Left ventricle myocardium inferior (tissue), 1 donor: ENCODE results near the gene C15orf40. TPM values are rescaled to one million over a fixed set of nuclear protein-coding genes. Genes with fewer than 3 reads are reported as not detected.

ENCODE experiments used
- DNase-seq: peaks from one replicate; pipeline ENCODE4 v3.0.0-alpha.2; 2020
- H3K27ac ChIP-seq: fragments of 200-600 bp; replicated peaks from 2 replicates; pipeline ENCODE4 v1.8.0; 2021
- H3K27me3 ChIP-seq: fragments of 200-600 bp; 2 replicates; pipeline ENCODE4 v1.8.0; 2021; ENCODE audit warnings: low read depth
- H3K36me3 ChIP-seq: fragments of 200-600 bp; 2 replicates; pipeline ENCODE4 v1.8.0; 2021
- H3K4me1 ChIP-seq: fragments of 200-600 bp; 2 replicates; pipeline ENCODE4 v1.8.0; 2021
- H3K4me3 ChIP-seq: fragments of 200-600 bp; 2 replicates; pipeline ENCODE4 v1.8.0; 2021; ENCODE audit warnings: mild to moderate bottlenecking, moderate library complexity
- H3K9me3 ChIP-seq: fragments of 200-600 bp; replicated peaks from 2 replicates; pipeline ENCODE4 v1.8.0; 2021
- CTCF ChIP-seq: fragments of 200-600 bp; IDR thresholded peaks from 2 replicates; pipeline ENCODE4 v1.8.0; 2021; ENCODE audit warnings: antibody characterized with exemption, mild to moderate bottlenecking, borderline replicate concordance
- intact Hi-C: fragments of 100-400 bp; cut with micrococcal nuclease; formaldehyde crosslinking; loops from one replicate; pipeline ENCODE4 v1.11.0; 2022
- total RNA-seq: library from RNA; stranded (reverse); fragmentation: NEBNext Ultra II Directional; extraction: Animal tissue kit (Norgen Biotek cat#: 25700); gene quantifications from one replicate; pipeline ENCODE4 v1.2.1, GENCODE V29; 2021
- donor health status: DM: no; HTN: yes; CAD: no; lungs with severe emphysema.

C15orf40 gene
- total RNA-seq, 1 donor from 2014 or later, result 10.4 TPM

- TF ChIP-seq CTCF, result no peak
- Histone ChIP-seq H3K27ac (no peak overlapping the region), H3K4me1 (no peaks in the 10 kb centered on the region), H3K9me3 (no peaks in the 10 kb centered on the region), H3K4me3 (no peak overlapping the region), H3K27me3 (no peaks in the 10 kb centered on the region), H3K36me3 (no peaks in the 10 kb centered on the region)
- DNase-seq, result no peak
- intact Hi-C loops, result no loop called here
These were observed 31.7 kb downstream of the C15orf40 start for GRCh38 chr15:82979726-82980125.

- no peak for TF ChIP-seq CTCF
- no peaks in the 10 kb centered on the region for H3K36me3 ChIP-seq
- no peak for DNase-seq
- no peaks in the 10 kb centered on the region for H3K9me3 ChIP-seq
- no peak overlapping the region for H3K27ac ChIP-seq
- intact Hi-C loops, result no loop called here
- H3K4me3 ChIP-seq, result no peak overlapping the region
- H3K27me3 ChIP-seq, result no peaks in the 10 kb centered on the region
- H3K4me1 ChIP-seq, result no peaks in the 10 kb centered on the region
These were observed 33.0 kb downstream of the C15orf40 start for GRCh38 chr15:82978438-82978837.

DNA sequence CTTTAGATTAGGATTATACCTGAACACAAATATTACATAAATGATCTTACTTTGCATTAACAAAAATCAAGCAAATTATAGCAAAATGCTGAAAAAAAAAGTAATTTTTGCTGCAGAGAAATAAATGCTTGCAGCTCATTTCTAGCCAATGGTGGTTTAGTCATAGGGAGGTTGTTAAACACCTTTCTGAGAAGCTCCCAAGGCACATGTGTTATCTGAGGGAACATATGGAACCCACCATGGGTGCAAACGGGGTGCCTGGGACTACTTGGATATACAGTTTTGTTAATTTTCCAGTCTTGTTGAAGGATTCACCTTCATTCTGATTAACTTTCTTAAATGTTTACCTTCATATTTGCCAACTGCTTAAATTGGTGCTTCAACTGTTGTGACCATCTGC, 34.4 kb downstream of the C15orf40 start:
- Histone ChIP-seq H3K4me3 (no peak overlapping the region), H3K27me3 (no peaks in the 10 kb centered on the region), H3K9me3 (no peaks in the 10 kb centered on the region), H3K36me3 (no peaks in the 10 kb centered on the region), H3K27ac (no peak overlapping the region), H3K4me1 (peaks cover 3% of the 10 kb centered on the region)
- no peak for TF ChIP-seq CTCF
- intact Hi-C loops, result no loop called here
- no peak for DNase-seq

DNA sequence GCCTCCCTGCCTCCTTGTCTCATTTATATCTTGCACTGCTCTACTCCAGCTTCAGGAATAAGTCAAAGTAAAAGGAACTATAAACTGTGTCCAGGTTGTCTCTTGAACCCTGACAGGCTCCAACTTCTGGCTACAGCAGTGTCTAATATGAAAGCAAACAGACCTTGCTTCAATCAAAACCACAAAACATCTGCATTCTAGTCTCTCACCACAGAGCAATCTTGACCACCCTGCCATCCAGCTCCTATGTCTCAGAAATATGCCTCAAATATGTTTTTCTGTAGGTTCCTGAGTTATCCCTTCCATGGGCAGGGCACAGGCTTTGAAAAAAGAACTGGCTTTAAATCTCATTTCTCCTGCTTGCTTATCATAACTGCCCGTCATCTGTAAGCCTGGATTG, 38.4 kb downstream of the C15orf40 start:
- TF ChIP-seq CTCF, result no peak

DNA sequence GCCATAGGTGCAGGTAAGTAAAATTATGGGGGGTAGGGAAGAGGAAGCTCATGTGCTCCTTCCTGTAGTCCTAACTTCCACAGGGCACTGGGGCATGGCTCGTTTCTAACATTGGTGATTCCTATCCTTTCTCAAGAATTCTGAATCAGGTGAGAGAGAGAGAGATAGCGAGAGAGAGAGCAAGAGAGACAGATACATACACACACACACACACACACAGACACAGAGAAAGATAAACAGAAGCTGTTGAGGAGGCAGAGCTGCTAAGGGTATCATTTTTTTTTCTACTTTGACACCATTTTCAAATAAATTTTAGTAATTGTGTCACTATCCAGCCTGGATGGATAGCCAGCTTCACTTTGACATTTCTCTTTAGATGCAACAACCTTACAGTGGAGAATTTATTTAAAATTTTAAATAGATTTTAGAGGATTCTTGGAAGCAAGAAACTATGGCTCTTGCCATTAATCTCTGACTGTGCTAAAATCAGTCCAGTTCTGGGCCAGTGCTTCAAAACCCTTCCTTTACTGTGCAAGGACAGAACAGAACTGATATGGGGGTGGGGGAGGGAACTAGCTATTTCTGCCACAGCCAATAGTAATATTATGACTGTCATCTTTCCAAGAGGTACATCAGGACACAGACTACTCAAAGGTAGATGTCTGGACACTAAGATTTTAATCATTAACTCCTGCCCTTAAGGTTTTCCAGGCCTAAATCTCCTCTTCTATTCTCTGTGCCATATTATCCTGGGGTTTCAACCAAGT, 40.0 kb downstream of the C15orf40 start:
- Histone ChIP-seq H3K27me3 (no peaks in the 10 kb centered on the region), H3K9me3 (no peaks in the 10 kb centered on the region), H3K4me1 (peaks cover 22% of the 10 kb centered on the region), H3K27ac (peak overlapping the region; percentile 49), H3K4me3 (peak overlapping the region; percentile 18), H3K36me3 (no peaks in the 10 kb centered on the region)
- intact Hi-C loops, result no loop called here
- DNase-seq, result no peak
- TF ChIP-seq CTCF, result no peak

More for the DNA sequence above, 38.4 kb downstream of the C15orf40 start:
- DNase-seq, result no peak
- Histone ChIP-seq H3K36me3 (no peaks in the 10 kb centered on the region), H3K4me3 (no peak overlapping the region), H3K4me1 (peaks cover 22% of the 10 kb centered on the region), H3K9me3 (no peaks in the 10 kb centered on the region), H3K27ac (no peak overlapping the region), H3K27me3 (no peaks in the 10 kb centered on the region)
- intact Hi-C loops, result no loop called here
